ENCODE results near the gene MORN5. TPM values are rescaled to one million over a fixed set of nuclear protein-coding genes. Genes with fewer than 3 reads are reported as not detected.

The MORN5 gene
- total RNA-seq, 4 donors from 2014 or later: not detected

- H3K4me3 ChIP-seq (ENCODE audit: low read depth, poor library complexity, severe bottlenecking): no peak overlapping the region
- 8 to 10% methylated on average over 42 to 64 of the region's 64 CpGs for WGBS, 2 donors
- TF ChIP-seq POLR2A (IDR thresholded peaks at IDR 0.05) (no peak), CTCF (IDR thresholded peaks at IDR 0.05) (no peak)
- intact Hi-C loops (cut with DNase I; ENCODE audit: low total_unique reads): no loop called here
- DNase-seq (ENCODE audit: low spot score in 2 of 2): no peak
Measured at GRCh38 chr9:122126331-122127261, 33.1 kb upstream of the MORN5 start.

- WGBS, 2 donors: 69 to 83% methylated on average over 9 of the region's 10 CpGs
- DNase-seq (ENCODE audit: low spot score in 2 of 2): no peak
- TF ChIP-seq POLR2A (IDR thresholded peaks at IDR 0.05): no peak
- no peak for TF ChIP-seq CTCF (IDR thresholded peaks at IDR 0.05)
- no peak overlapping the region for H3K4me3 ChIP-seq (ENCODE audit: low read depth, poor library complexity, severe bottlenecking)
- intact Hi-C loops (cut with DNase I; ENCODE audit: low total_unique reads): no loop called here
Measured at GRCh38 chr9:122127396-122127798, 32.3 kb upstream of the MORN5 start.

- intact Hi-C loops (cut with DNase I; ENCODE audit: low total_unique reads): no loop called here
- no peak for TF ChIP-seq POLR2A (IDR thresholded peaks at IDR 0.05)
- no peak for TF ChIP-seq CTCF (IDR thresholded peaks at IDR 0.05)
Measured at GRCh38 chr9:122128007-122128968, 31.4 kb upstream of the MORN5 start.

GRCh38 chr9:122128969-122129343 lies 30.8 kb upstream of the MORN5 start:
- intact Hi-C loops (cut with DNase I; ENCODE audit: low total_unique reads): no loop called here
- no peak for DNase-seq (ENCODE audit: low spot score in 2 of 2)
- WGBS, 2 donors: 88 to 94% methylated on average over 7 of the region's 7 CpGs
- H3K4me3 ChIP-seq (ENCODE audit: low read depth, poor library complexity, severe bottlenecking): no peak overlapping the region
- TF ChIP-seq POLR2A (IDR thresholded peaks at IDR 0.05): no peak
- no peak for TF ChIP-seq CTCF (IDR thresholded peaks at IDR 0.05)

More at GRCh38 chr9:122128007-122128968, 31.4 kb upstream of the MORN5 start:
- no peak for DNase-seq (ENCODE audit: low spot score in 2 of 2)
- no peak overlapping the region for H3K4me3 ChIP-seq (ENCODE audit: low read depth, poor library complexity, severe bottlenecking)
- 74 to 80% methylated on average over 21 to 24 of the region's 24 CpGs for WGBS, 2 donors

- H3K4me3 ChIP-seq (ENCODE audit: low read depth, poor library complexity, severe bottlenecking): no peak overlapping the region
- DNase-seq (ENCODE audit: low spot score in 2 of 2): no peak
- intact Hi-C loops (cut with DNase I; ENCODE audit: low total_unique reads): loop anchor here (10.0 kb wide), 1 partner anchor 315 kb away; no protein-coding TSS in a partner anchor
- 97 to 100% methylated on average over 2 of the region's 2 CpGs for WGBS, 2 donors
- no peak for TF ChIP-seq CTCF (IDR thresholded peaks at IDR 0.05)
Measured at GRCh38 chr9:122129969-122130368, 29.7 kb upstream of the MORN5 start.

Data from lower leg skin (tissue), 4 donors.